Stimulated activated CD8-positive, alpha-beta memory T cell treated with anti-CD3 and anti-CD28 coated beads, Interleukin-4, amount 100 ng/mL, for 48 hours (primary cell): ENCODE data around the gene C12orf60.

Source experiments
- DNase-seq: peaks from one replicate; pipeline ENCODE4 v3.0.0-alpha.2; 2020

Gene C12orf60

GRCh38 chr12:14777271-14777670 is 26.2 kb upstream of the C12orf60 start:
- DNase-seq = no peak

- no peak for DNase-seq
These were observed 23.6 kb upstream of the C12orf60 start for GRCh38 chr12:14779834-14780233.

GRCh38 chr12:14780859-14781258 is 22.6 kb upstream of the C12orf60 start:
- DNase-seq = no peak

GRCh38 chr12:14781563-14781962 is 21.9 kb upstream of the C12orf60 start:
- no peak for DNase-seq

- DNase-seq = no peak
These were observed 20.7 kb upstream of the C12orf60 start for GRCh38 chr12:14782756-14783155.

GRCh38 chr12:14784471-14784870 is 19.0 kb upstream of the C12orf60 start:
- DNase-seq = no peak

- DNase-seq = no peak
These were observed 17.9 kb upstream of the C12orf60 start for GRCh38 chr12:14785568-14785967.

- no peak for DNase-seq
These were observed 8.4 kb upstream of the C12orf60 start for GRCh38 chr12:14795028-14795448.

- no peak for DNase-seq
These were observed 1.2 kb upstream of the C12orf60 start for GRCh38 chr12:14802247-14802646.

GRCh38 chr12:14802721-14803010 is 804 bp upstream of the C12orf60 start:
- DNase-seq = no peak

GRCh38 chr12:14803830-14804160 is 325 bp downstream of the C12orf60 start:
- DNase-seq = no peak

GRCh38 chr12:14810167-14810952 is 6.9 kb downstream of the C12orf60 start:
- DNase-seq = no peak

GRCh38 chr12:14810953-14811483 is 7.5 kb downstream of the C12orf60 start:
- no peak for DNase-seq

GRCh38 chr12:14811486-14811885 is 8.0 kb downstream of the C12orf60 start:
- DNase-seq = no peak

GRCh38 chr12:14814014-14814413 is 10.5 kb downstream of the C12orf60 start, which contains the start of gene SMCO3:
Gene SMCO3, minus strand, starts transcription at chr12:14814182. Its CDS starts 7,502 bp downstream, at chr12:14806680.
- no peak for DNase-seq

GRCh38 chr12:14824012-14824634 is 20.7 kb downstream of the C12orf60 start:
- DNase-seq = no peak

GRCh38 chr12:14825256-14825655 is 21.8 kb downstream of the C12orf60 start:
- no peak for DNase-seq

GRCh38 chr12:14826491-14826890 is 23.0 kb downstream of the C12orf60 start:
- DNase-seq = no peak

GRCh38 chr12:14827043-14827442 is 23.6 kb downstream of the C12orf60 start:
- no peak for DNase-seq

- no peak for DNase-seq
These were observed 25.4 kb downstream of the C12orf60 start for GRCh38 chr12:14828892-14829291.

- no peak for DNase-seq
These were observed 29.9 kb downstream of the C12orf60 start for GRCh38 chr12:14833336-14833735.

GRCh38 chr12:14833952-14834351 is 30.5 kb downstream of the C12orf60 start:
- no peak for DNase-seq

- no peak for DNase-seq
These were observed 31.0 kb downstream of the C12orf60 start for GRCh38 chr12:14834509-14834908.
